ENCODE measurements around the gene TMEM269.

Gene TMEM269

GRCh38 chr1:42759114-42759513 is 25.7 kb upstream of the TMEM269 start:
- H3K27ac Mint-ChIP-seq = no peak overlapping the region
- peaks cover 9% of the 10 kb centered on the region for H3K4me1 Mint-ChIP-seq
- no peaks in the 10 kb centered on the region for H3K27me3 Mint-ChIP-seq
- no peak for ATAC-seq
- H3K4me3 Mint-ChIP-seq = no peak overlapping the region
- no peaks in the 10 kb centered on the region for H3K9me3 Mint-ChIP-seq
- no peak for DNase-seq

- DNase-seq (no peak), ATAC-seq (no peak)
- Mint-ChIP-seq H3K27me3 (no peaks in the 10 kb centered on the region), H3K4me1 (peaks cover 9% of the 10 kb centered on the region), H3K4me3 (no peak overlapping the region), H3K27ac (no peak overlapping the region), H3K9me3 (no peaks in the 10 kb centered on the region)
Observed at GRCh38 chr1:42761567-42761966, 23.2 kb upstream of the TMEM269 start.

- no peak for ATAC-seq
- H3K27me3 Mint-ChIP-seq = no peaks in the 10 kb centered on the region
- H3K4me3 Mint-ChIP-seq = no peak overlapping the region
- H3K27ac Mint-ChIP-seq = no peak overlapping the region
- no peak for DNase-seq
- H3K9me3 Mint-ChIP-seq = no peaks in the 10 kb centered on the region
- peaks cover 9% of the 10 kb centered on the region for H3K4me1 Mint-ChIP-seq
Observed at GRCh38 chr1:42762269-42762668, 22.5 kb upstream of the TMEM269 start.

GRCh38 chr1:42765269-42765668 is 19.5 kb upstream of the TMEM269 start:
- Mint-ChIP-seq H3K4me3 (no peak overlapping the region), H3K9me3 (no peaks in the 10 kb centered on the region), H3K27me3 (no peaks in the 10 kb centered on the region), H3K27ac (no peak overlapping the region), H3K4me1 (peaks cover 32% of the 10 kb centered on the region)
- no peak for ATAC-seq
- no peak for DNase-seq

GRCh38 chr1:42765832-42766740 is 18.7 kb upstream of the TMEM269 start:
- Mint-ChIP-seq H3K4me3 (no peak overlapping the region), H3K9me3 (no peaks in the 10 kb centered on the region), H3K27me3 (no peaks in the 10 kb centered on the region), H3K4me1 (peaks cover 40% of the 10 kb centered on the region), H3K27ac (peak overlapping the region; percentile 98)
- DNase-seq (peak; percentile 60 to 73), ATAC-seq (peak; percentile 44)

GRCh38 chr1:42766741-42767509 is 17.9 kb upstream of the TMEM269 start, which contains the start of the genes C1orf50 and P3H1:
TSS of gene C1orf50 (plus strand) at chr1:42767249. CDS start at chr1:42767312, 63 bp downstream.
TSS of gene P3H1 (minus strand) at chr1:42767028. CDS start at chr1:42766971, 57 bp downstream.
- Mint-ChIP-seq H3K27me3 (no peaks in the 10 kb centered on the region), H3K27ac (peak within 1 kb of the TSS; percentile 98), H3K4me1 (peaks cover 41% of the 10 kb centered on the region), H3K9me3 (no peaks in the 10 kb centered on the region), H3K4me3 (no peak within 1 kb of the TSS)
- ATAC-seq (peak; percentile 93), DNase-seq (peak; percentile 99 to 100)

GRCh38 chr1:42767510-42768000 is 17.2 kb upstream of the TMEM269 start:
- DNase-seq (no peak), ATAC-seq (peak; percentile 58)
- Mint-ChIP-seq H3K4me1 (peaks cover 40% of the 10 kb centered on the region), H3K27me3 (no peaks in the 10 kb centered on the region), H3K9me3 (no peaks in the 10 kb centered on the region), H3K4me3 (no peak overlapping the region), H3K27ac (peak overlapping the region; percentile 92 to 98)

GRCh38 chr1:42768172-42768571 is 16.6 kb upstream of the TMEM269 start:
- ATAC-seq (no peak), DNase-seq (no peak)
- no peaks in the 10 kb centered on the region for H3K27me3 Mint-ChIP-seq
- H3K9me3 Mint-ChIP-seq = no peaks in the 10 kb centered on the region
- peak overlapping the region in 1 of 2 donors; percentile 92 for H3K27ac Mint-ChIP-seq
- peaks cover 42% of the 10 kb centered on the region for H3K4me1 Mint-ChIP-seq
- no peak overlapping the region for H3K4me3 Mint-ChIP-seq

GRCh38 chr1:42769811-42770210 is 15.0 kb upstream of the TMEM269 start:
- ATAC-seq (no peak), DNase-seq (no peak)
- H3K27ac Mint-ChIP-seq = no peak overlapping the region
- no peaks in the 10 kb centered on the region for H3K9me3 Mint-ChIP-seq
- no peaks in the 10 kb centered on the region for H3K27me3 Mint-ChIP-seq
- peak overlapping the region in 1 of 2 donors; percentile 26 for H3K4me3 Mint-ChIP-seq
- H3K4me1 Mint-ChIP-seq = peaks cover 45% of the 10 kb centered on the region

- no peak overlapping the region for H3K4me3 Mint-ChIP-seq
- ATAC-seq (no peak), DNase-seq (no peak)
- H3K27ac Mint-ChIP-seq = no peak overlapping the region
- no peaks in the 10 kb centered on the region for H3K27me3 Mint-ChIP-seq
- no peaks in the 10 kb centered on the region for H3K9me3 Mint-ChIP-seq
- H3K4me1 Mint-ChIP-seq = peaks cover 45% of the 10 kb centered on the region
Observed at GRCh38 chr1:42773420-42773819, 11.4 kb upstream of the TMEM269 start.

GRCh38 chr1:42774928-42775526 is 9.8 kb upstream of the TMEM269 start:
- Mint-ChIP-seq H3K27ac (no peak overlapping the region), H3K4me1 (peaks cover 29% of the 10 kb centered on the region), H3K4me3 (no peak overlapping the region), H3K27me3 (no peaks in the 10 kb centered on the region), H3K9me3 (no peaks in the 10 kb centered on the region)
- DNase-seq = no peak
- ATAC-seq = no peak

GRCh38 chr1:42776502-42776901 is 8.3 kb upstream of the TMEM269 start:
- no peak for ATAC-seq
- Mint-ChIP-seq H3K27me3 (no peaks in the 10 kb centered on the region), H3K4me3 (no peak overlapping the region), H3K4me1 (peaks cover 19% of the 10 kb centered on the region), H3K9me3 (no peaks in the 10 kb centered on the region), H3K27ac (peak overlapping the region in 1 of 2 donors; percentile 8)
- DNase-seq = no peak

- no peaks in the 10 kb centered on the region for H3K9me3 Mint-ChIP-seq
- H3K27me3 Mint-ChIP-seq = no peaks in the 10 kb centered on the region
- H3K4me1 Mint-ChIP-seq = peaks cover 11% of the 10 kb centered on the region
- peak; percentile 17 to 28 for DNase-seq
- no peak overlapping the region for H3K4me3 Mint-ChIP-seq
- peak overlapping the region in 1 of 2 donors; percentile 77 for H3K27ac Mint-ChIP-seq
- ATAC-seq = peak; percentile 54
Observed at GRCh38 chr1:42777852-42778251, 6.9 kb upstream of the TMEM269 start.

GRCh38 chr1:42779725-42780124 is 5.1 kb upstream of the TMEM269 start:
- ATAC-seq (no peak), DNase-seq (no peak)
- no peaks in the 10 kb centered on the region for H3K9me3 Mint-ChIP-seq
- peaks cover 13% of the 10 kb centered on the region for H3K4me1 Mint-ChIP-seq
- no peak overlapping the region for H3K27ac Mint-ChIP-seq
- H3K4me3 Mint-ChIP-seq = no peak overlapping the region
- no peaks in the 10 kb centered on the region for H3K27me3 Mint-ChIP-seq

- Mint-ChIP-seq H3K4me1 (peaks cover 14% of the 10 kb centered on the region), H3K27ac (peak overlapping the region in 1 of 2 donors; percentile 53), H3K27me3 (no peaks in the 10 kb centered on the region), H3K4me3 (no peak overlapping the region), H3K9me3 (no peaks in the 10 kb centered on the region)
- ATAC-seq (no peak), DNase-seq (no peak)
Observed at GRCh38 chr1:42780176-42780575, 4.6 kb upstream of the TMEM269 start.
